ENCODE data around the gene AARS1.

DNA sequence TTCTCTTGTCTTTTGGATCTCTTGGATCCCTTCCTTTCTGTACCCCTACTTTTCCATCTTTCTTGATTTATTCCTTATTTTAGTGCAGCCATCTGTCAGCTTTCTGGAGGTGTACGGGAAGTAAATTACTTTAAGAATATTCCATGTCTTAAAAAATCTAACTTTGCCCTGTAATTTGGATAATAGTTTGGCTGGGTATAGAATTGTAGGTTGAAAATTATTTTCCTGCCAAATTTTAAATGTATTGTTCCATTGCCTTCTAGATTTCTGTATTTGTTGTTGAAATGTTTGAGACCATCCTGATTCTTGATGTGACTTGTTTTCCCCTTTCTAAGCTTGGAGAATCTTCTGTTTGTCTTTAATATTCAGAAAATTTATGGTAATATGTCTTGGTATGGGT, 11.8 kb upstream of the AARS1 start:
- TF ChIP-seq, protein P1, sequence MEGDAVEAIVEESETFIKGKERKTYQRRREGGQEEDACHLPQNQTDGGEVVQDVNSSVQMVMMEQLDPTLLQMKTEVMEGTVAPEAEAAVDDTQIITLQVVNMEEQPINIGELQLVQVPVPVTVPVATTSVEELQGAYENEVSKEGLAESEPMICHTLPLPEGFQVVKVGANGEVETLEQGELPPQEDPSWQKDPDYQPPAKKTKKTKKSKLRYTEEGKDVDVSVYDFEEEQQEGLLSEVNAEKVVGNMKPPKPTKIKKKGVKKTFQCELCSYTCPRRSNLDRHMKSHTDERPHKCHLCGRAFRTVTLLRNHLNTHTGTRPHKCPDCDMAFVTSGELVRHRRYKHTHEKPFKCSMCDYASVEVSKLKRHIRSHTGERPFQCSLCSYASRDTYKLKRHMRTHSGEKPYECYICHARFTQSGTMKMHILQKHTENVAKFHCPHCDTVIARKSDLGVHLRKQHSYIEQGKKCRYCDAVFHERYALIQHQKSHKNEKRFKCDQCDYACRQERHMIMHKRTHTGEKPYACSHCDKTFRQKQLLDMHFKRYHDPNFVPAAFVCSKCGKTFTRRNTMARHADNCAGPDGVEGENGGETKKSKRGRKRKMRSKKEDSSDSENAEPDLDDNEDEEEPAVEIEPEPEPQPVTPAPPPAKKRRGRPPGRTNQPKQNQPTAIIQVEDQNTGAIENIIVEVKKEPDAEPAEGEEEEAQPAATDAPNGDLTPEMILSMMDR (IDR thresholded peaks at IDR 0.05) = no peak
- TF ChIP-seq JUN (IDR thresholded peaks at IDR 0.05) (no peak), KDM1A (IDR thresholded peaks at IDR 0.05; ENCODE audit: low read depth) (no peak), MYC (IDR thresholded peaks at IDR 0.05; ENCODE audit: borderline replicate concordance, low read length) (no peak), POLR2A (IDR thresholded peaks at IDR 0.05; ENCODE audit: low read length) (no peak), MAFK (IDR thresholded peaks at IDR 0.05; ENCODE audit: partially characterized antibody) (no peak), MAX (IDR thresholded peaks at IDR 0.05) (no peak), RFX5 (IDR thresholded peaks at IDR 0.05) (no peak)
- TF ChIP-seq, protein P2, sequence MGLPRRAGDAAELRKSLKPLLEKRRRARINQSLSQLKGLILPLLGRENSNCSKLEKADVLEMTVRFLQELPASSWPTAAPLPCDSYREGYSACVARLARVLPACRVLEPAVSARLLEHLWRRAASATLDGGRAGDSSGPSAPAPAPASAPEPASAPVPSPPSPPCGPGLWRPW (IDR thresholded peaks at IDR 0.05) = no peak

Measured in A549 (cell line).